Loucy (cell line): ENCODE results near the gene ATOH8.

Source experiments
- H2AFZ ChIP-seq: fragments of 200-600 bp; sonication (generic); 2 replicates; pipeline ENCODE4 v1.6.0; 2016; ENCODE audit warnings: antibody characterized with exemption, mild to moderate bottlenecking, low read length, moderate library complexity
- H3F3A ChIP-seq: fragments of 200-600 bp; 2 replicates; pipeline ENCODE4 v1.6.0; 2016; ENCODE audit warnings: antibody characterized with exemption, low read depth, mild to moderate bottlenecking
- H3K27me3 ChIP-seq: fragments of 200-600 bp; sonication (generic); 2 replicates; pipeline ENCODE4 v1.6.1; 2014; ENCODE audit warnings: low read length, mild to moderate bottlenecking; ENCODE audit not compliant: insufficient read depth, poor library complexity, severe bottlenecking
- H3K36me3 ChIP-seq: fragments of 200-600 bp; sonication (generic); 2 replicates; pipeline ENCODE4 v1.6.1; 2016; ENCODE audit warnings: low read length; ENCODE audit not compliant: insufficient read depth
- H3K4me1 ChIP-seq: fragments of 200-600 bp; sonication (generic); 2 replicates; pipeline ENCODE4 v1.5.1; 2014; ENCODE audit warnings: low read length, mild to moderate bottlenecking; ENCODE audit not compliant: insufficient read depth, poor library complexity, severe bottlenecking
- H3K4me2 ChIP-seq: fragments of 200-600 bp; sonication (generic); 2 replicates; pipeline ENCODE4 v1.6.0; 2014; ENCODE audit warnings: antibody characterized with exemption, low read length, low read depth, mild to moderate bottlenecking; ENCODE audit not compliant: poor library complexity, severe bottlenecking
- H3K4me3 ChIP-seq: fragments of 200-600 bp; sonication (generic); 2 replicates; pipeline ENCODE4 v1.5.1; 2014; ENCODE audit warnings: low read length, mild to moderate bottlenecking, mixed read lengths; ENCODE audit not compliant: poor library complexity, severe bottlenecking
- H3K79me2 ChIP-seq: fragments of 200-600 bp; sonication (generic); 2 replicates; pipeline ENCODE4 v1.6.1; 2014; ENCODE audit warnings: low read length; ENCODE audit not compliant: insufficient read depth
- H3K9ac ChIP-seq: fragments of 200-600 bp; sonication (generic); 2 replicates; pipeline ENCODE4 v1.6.0; 2014; ENCODE audit warnings: mild to moderate bottlenecking, low read depth, low read length, moderate library complexity; ENCODE audit not compliant: poor library complexity, severe bottlenecking
- H3K9me2 ChIP-seq: fragments of 200-600 bp; sonication (generic); replicated peaks from 2 replicates; pipeline ENCODE4 v1.6.1; 2016; ENCODE audit warnings: low read depth, low read length, mixed read lengths
- H3K9me3 ChIP-seq: fragments of 200-600 bp; sonication (generic); 2 replicates; pipeline ENCODE4 v1.6.1; 2014; ENCODE audit warnings: mild to moderate bottlenecking, antibody characterized with exemption, low read length, low read depth; ENCODE audit not compliant: insufficient read depth
- H4K20me1 ChIP-seq: fragments of 200-600 bp; sonication (generic); 2 replicates; pipeline ENCODE4 v1.6.0; 2014; ENCODE audit warnings: antibody characterized with exemption, low read length, mild to moderate bottlenecking; ENCODE audit not compliant: insufficient read depth, poor library complexity, severe bottlenecking
- EZH2phosphoT487 ChIP-seq: fragments of 200-600 bp; IDR thresholded peaks from 2 replicates; pipeline ENCODE4 v1.6.1; 2018; ENCODE audit warnings: antibody characterized with exemption, mild to moderate bottlenecking, moderate library complexity, borderline replicate concordance
- TF ChIP-seq, protein P1 (sequence below): fragments of 200-600 bp; sonication (generic); conservative IDR thresholded peaks from 2 replicates; pipeline ENCODE4 v1.5.1; 2014; ENCODE audit warnings: mild to moderate bottlenecking, antibody characterized with exemption, low read length

Gene ATOH8

DNA sequence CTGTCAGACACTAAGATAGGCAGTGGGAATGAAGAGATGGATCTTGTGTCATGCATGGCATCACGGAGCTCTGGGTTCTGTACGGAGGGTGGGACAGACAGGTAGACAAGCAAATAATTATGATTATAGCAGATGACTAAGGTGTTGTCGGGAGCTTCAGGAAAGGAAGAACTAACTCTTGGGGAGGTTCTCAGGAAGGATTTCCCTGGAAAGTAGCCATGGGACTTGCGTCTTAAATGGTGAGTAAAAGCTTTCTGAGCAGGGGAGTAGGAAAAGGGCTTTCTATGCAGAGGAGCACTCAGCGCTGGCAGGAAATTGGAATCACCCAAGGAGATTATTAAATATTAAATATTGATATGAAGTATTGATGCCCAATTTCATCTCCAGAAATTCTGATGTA is 35.5 kb downstream of the ATOH8 start:
- Histone ChIP-seq H3K9me2 (no peaks in the 10 kb centered on the region), H3K27me3 (no peaks in the 10 kb centered on the region), H3K9ac (no peak overlapping the region), H3K4me1 (peaks cover 8% of the 10 kb centered on the region), H3K4me3 (no peak overlapping the region), H3K79me2 (no peaks in the 10 kb centered on the region), H3K9me3 (no peaks in the 10 kb centered on the region), H4K20me1 (no peaks in the 10 kb centered on the region), H2AFZ (no peak overlapping the region), H3K36me3 (no peaks in the 10 kb centered on the region), H3K4me2 (no peak overlapping the region), H3F3A (no peaks in the 10 kb centered on the region)
- TF ChIP-seq EZH2phosphoT487: no peak
- TF ChIP-seq, protein P1, sequence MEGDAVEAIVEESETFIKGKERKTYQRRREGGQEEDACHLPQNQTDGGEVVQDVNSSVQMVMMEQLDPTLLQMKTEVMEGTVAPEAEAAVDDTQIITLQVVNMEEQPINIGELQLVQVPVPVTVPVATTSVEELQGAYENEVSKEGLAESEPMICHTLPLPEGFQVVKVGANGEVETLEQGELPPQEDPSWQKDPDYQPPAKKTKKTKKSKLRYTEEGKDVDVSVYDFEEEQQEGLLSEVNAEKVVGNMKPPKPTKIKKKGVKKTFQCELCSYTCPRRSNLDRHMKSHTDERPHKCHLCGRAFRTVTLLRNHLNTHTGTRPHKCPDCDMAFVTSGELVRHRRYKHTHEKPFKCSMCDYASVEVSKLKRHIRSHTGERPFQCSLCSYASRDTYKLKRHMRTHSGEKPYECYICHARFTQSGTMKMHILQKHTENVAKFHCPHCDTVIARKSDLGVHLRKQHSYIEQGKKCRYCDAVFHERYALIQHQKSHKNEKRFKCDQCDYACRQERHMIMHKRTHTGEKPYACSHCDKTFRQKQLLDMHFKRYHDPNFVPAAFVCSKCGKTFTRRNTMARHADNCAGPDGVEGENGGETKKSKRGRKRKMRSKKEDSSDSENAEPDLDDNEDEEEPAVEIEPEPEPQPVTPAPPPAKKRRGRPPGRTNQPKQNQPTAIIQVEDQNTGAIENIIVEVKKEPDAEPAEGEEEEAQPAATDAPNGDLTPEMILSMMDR: no peak

DNA sequence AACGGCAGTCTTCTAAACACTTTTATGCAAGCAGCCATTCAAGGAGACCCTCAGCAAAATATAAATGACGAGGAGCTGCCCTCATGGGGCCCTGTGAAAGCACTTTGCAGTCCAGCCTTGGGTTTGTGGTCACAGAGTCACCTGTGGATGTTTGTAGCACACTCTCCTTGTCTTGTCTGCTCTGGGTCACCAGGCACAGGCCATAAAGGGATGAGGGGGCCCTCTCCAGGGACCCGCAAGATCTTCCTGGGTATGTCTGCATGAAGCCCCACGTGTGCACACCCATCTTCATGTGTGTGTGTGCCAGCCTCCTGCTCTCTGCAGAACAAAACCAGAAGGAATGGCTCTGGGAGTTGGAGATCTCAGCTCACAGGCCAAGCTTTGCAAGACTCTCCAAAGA is 36.2 kb downstream of the ATOH8 start:
- H3K9ac ChIP-seq: no peak overlapping the region
- no peak overlapping the region for H3K4me3 ChIP-seq
- H4K20me1 ChIP-seq: no peaks in the 10 kb centered on the region
- H3K9me3 ChIP-seq: no peaks in the 10 kb centered on the region
- H3K4me1 ChIP-seq: peaks cover 8% of the 10 kb centered on the region
- no peaks in the 10 kb centered on the region for H3K79me2 ChIP-seq
- H3K4me2 ChIP-seq: no peak overlapping the region
- no peaks in the 10 kb centered on the region for H3K27me3 ChIP-seq
- TF ChIP-seq, protein P1: no peak
- no peak for TF ChIP-seq EZH2phosphoT487
- no peaks in the 10 kb centered on the region for H3K36me3 ChIP-seq
- H2AFZ ChIP-seq: no peak overlapping the region
- H3K9me2 ChIP-seq: no peaks in the 10 kb centered on the region
- H3F3A ChIP-seq: no peaks in the 10 kb centered on the region

- H2AFZ ChIP-seq: no peak overlapping the region
Measured at GRCh38 chr2:85790499-85791188, 36.9 kb downstream of the ATOH8 start.

More at GRCh38 chr2:85790499-85791188, 36.9 kb downstream of the ATOH8 start:
- no peaks in the 10 kb centered on the region for H3K9me2 ChIP-seq
- no peaks in the 10 kb centered on the region for H3K27me3 ChIP-seq
- no peaks in the 10 kb centered on the region for H3K36me3 ChIP-seq
- no peaks in the 10 kb centered on the region for H4K20me1 ChIP-seq
- no peak overlapping the region for H3K9ac ChIP-seq
- no peak overlapping the region for H3K4me3 ChIP-seq
- no peaks in the 10 kb centered on the region for H3K9me3 ChIP-seq
- H3F3A ChIP-seq: no peaks in the 10 kb centered on the region
- no peaks in the 10 kb centered on the region for H3K79me2 ChIP-seq
- no peak overlapping the region for H3K4me2 ChIP-seq
- peaks cover 2% of the 10 kb centered on the region for H3K4me1 ChIP-seq
- TF ChIP-seq, protein P1: no peak
- TF ChIP-seq EZH2phosphoT487: no peak
